IMR-90 (cell line): ENCODE measurements around the gene ERH.

Experiments
- BHLHE40 ChIP-seq: fragments of 150-350 bp; IDR thresholded peaks from 2 replicates; pipeline ENCODE4 v1.6.1; 2016; ENCODE audit warnings: mild to moderate bottlenecking, low read depth, low read length
- CEBPB ChIP-seq: IDR thresholded peaks from 2 replicates; pipeline ENCODE4 v1.6.1; 2012; ENCODE audit warnings: low read depth, low read length, improper control_type of control experiment
- CHD1 ChIP-seq: IDR thresholded peaks from 2 replicates; pipeline ENCODE4 v1.6.1; 2012; ENCODE audit warnings: low read depth, low read length, improper control_type of control experiment
- CTCF ChIP-seq: conservative IDR thresholded peaks from 2 replicates; pipeline ENCODE4 v1.5.1; 2012; ENCODE audit warnings: mild to moderate bottlenecking, low read depth, low read length, improper control_type of control experiment
- MXI1 ChIP-seq: IDR thresholded peaks from 2 replicates; pipeline ENCODE4 v1.6.1; 2012; ENCODE audit warnings: low read depth, mild to moderate bottlenecking, low read length, moderate library complexity, borderline replicate concordance
- NFE2L2 ChIP-seq: fragments of 150-350 bp; IDR thresholded peaks from 2 replicates; pipeline ENCODE4 v1.6.1; 2016; ENCODE audit warnings: low read depth, mild to moderate bottlenecking, low read length
- POLR2A ChIP-seq: IDR thresholded peaks from 2 replicates; pipeline ENCODE4 v1.6.1; 2012; ENCODE audit warnings: mild to moderate bottlenecking, low read depth, low read length
- RAD21 ChIP-seq: IDR thresholded peaks from 2 replicates; pipeline ENCODE4 v1.6.1; 2012; ENCODE audit warnings: low read length, improper control_type of control experiment
- RCOR1 ChIP-seq: IDR thresholded peaks from 2 replicates; pipeline ENCODE4 v1.6.1; 2012; ENCODE audit warnings: mild to moderate bottlenecking, low read length, improper control_type of control experiment; ENCODE audit not compliant: insufficient replicate concordance
- USF2 ChIP-seq: fragments of 150-350 bp; IDR thresholded peaks from 2 replicates; pipeline ENCODE4 v1.6.1; 2017; ENCODE audit warnings: mild to moderate bottlenecking, antibody characterized with exemption, low read length, low read depth

GRCh38 chr14:69432364-69432763 lies 34.3 kb upstream of the ERH start:
- no peak for TF ChIP-seq BHLHE40
- no peak for TF ChIP-seq CTCF
- no peak for TF ChIP-seq RAD21
- no peak for TF ChIP-seq NFE2L2
- TF ChIP-seq USF2: no peak
- TF ChIP-seq POLR2A: no peak
- TF ChIP-seq MXI1: no peak
- no peak for TF ChIP-seq CEBPB
- no peak for TF ChIP-seq RCOR1
- TF ChIP-seq CHD1: no peak
